Measurements from ENCODE around the gene SLC25A4.
"Not testable (repeated sequence)": the region's sequence is repeated elsewhere in the genome, so short reads cannot be mapped to it uniquely, and the experiment has no call there.

Gene SLC25A4

GRCh38 chr4:185186769-185187168 lies 43.7 kb downstream of the SLC25A4 start:
- DNase-seq, result no peak

GRCh38 chr4:185189606-185190305 lies 46.7 kb downstream of the SLC25A4 start:
- no peak for DNase-seq

- DNase-seq, result no peak
Observed at GRCh38 chr4:185190306-185190856, 47.3 kb downstream of the SLC25A4 start.

- no peak for DNase-seq
Observed at GRCh38 chr4:185192059-185192458, 49.0 kb downstream of the SLC25A4 start.

- DNase-seq, result no peak
Observed at GRCh38 chr4:185194924-185195888, 52.1 kb downstream of the SLC25A4 start.

GRCh38 chr4:185196437-185196836 lies 53.4 kb downstream of the SLC25A4 start:
- DNase-seq, result no peak

GRCh38 chr4:185198189-185198588 lies 55.1 kb downstream of the SLC25A4 start:
- DNase-seq, result not testable (repeated sequence)
